22Rv1 (cell line): Measurements from ENCODE around the gene ACOX2.
A peak's percentile ranks its signal among the peaks of the same experiment; 100 is the strongest.
"Not testable (repeated sequence)": the region's sequence is repeated elsewhere in the genome, so short reads cannot be mapped to it uniquely, and the experiment has no call there.

Experiments used
- H3K27ac ChIP-seq: fragments of 450-650 bp; 2 replicates; pipeline ENCODE4 v1.5.1; 2017
- ZFX ChIP-seq: fragments of 450-650 bp; IDR thresholded peaks from 2 replicates; pipeline ENCODE4 v1.6.1; 2017; ENCODE audit warnings: antibody characterized with exemption, borderline replicate concordance
- TF ChIP-seq, protein P1 (sequence below): fragments of 450-650 bp; IDR thresholded peaks from 2 replicates; pipeline ENCODE4 v1.5.1; 2017; ENCODE audit warnings: mild to moderate bottlenecking

Gene ACOX2

DNA sequence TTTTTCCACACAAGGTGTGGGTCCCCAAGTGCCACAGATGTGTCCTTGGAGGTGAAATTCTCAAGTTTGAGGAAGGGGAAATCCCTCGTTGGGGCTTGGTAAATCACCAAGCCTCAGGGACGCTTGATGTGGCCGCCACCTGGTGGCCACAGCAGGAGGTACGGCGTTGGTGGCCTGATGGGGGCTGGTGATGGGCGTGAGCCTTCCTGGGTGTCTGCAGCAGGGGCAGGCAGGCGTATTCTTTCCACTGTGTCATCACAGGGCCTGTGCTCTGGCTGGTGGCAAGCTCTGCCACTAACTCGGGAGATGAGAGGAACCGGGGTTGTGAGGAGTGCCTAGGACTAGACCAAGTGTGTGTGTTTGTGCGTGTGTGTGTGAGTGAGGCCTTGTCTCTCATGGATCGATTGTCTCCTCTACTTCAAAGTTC, 4.2 kb downstream of the ACOX2 start:
- H3K27ac ChIP-seq = no peak overlapping the region
- no peak for TF ChIP-seq ZFX
- TF ChIP-seq, protein P1, sequence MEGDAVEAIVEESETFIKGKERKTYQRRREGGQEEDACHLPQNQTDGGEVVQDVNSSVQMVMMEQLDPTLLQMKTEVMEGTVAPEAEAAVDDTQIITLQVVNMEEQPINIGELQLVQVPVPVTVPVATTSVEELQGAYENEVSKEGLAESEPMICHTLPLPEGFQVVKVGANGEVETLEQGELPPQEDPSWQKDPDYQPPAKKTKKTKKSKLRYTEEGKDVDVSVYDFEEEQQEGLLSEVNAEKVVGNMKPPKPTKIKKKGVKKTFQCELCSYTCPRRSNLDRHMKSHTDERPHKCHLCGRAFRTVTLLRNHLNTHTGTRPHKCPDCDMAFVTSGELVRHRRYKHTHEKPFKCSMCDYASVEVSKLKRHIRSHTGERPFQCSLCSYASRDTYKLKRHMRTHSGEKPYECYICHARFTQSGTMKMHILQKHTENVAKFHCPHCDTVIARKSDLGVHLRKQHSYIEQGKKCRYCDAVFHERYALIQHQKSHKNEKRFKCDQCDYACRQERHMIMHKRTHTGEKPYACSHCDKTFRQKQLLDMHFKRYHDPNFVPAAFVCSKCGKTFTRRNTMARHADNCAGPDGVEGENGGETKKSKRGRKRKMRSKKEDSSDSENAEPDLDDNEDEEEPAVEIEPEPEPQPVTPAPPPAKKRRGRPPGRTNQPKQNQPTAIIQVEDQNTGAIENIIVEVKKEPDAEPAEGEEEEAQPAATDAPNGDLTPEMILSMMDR = peak; percentile 95

DNA sequence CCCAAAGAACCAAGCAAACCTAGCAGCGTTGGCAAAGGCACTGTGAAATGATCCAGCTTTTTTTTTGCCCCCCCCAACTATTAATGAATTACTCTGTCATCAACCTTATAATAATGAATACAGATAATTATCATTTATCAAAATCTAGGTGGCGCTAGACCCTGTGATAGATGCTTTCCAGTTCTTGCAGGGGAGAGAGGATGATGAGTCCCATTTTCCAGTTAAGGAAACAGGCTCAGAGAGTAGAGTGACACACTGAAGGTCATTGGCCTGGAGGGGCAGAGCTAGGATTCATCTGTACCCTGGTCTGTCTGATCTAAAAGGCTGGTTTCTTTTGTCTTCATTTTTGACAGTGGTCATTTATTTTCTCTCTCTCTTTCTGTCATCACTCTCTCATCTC, 5.0 kb downstream of the ACOX2 start:
- TF ChIP-seq, protein P1 = no peak
- no peak for TF ChIP-seq ZFX
- H3K27ac ChIP-seq = no peak overlapping the region

DNA sequence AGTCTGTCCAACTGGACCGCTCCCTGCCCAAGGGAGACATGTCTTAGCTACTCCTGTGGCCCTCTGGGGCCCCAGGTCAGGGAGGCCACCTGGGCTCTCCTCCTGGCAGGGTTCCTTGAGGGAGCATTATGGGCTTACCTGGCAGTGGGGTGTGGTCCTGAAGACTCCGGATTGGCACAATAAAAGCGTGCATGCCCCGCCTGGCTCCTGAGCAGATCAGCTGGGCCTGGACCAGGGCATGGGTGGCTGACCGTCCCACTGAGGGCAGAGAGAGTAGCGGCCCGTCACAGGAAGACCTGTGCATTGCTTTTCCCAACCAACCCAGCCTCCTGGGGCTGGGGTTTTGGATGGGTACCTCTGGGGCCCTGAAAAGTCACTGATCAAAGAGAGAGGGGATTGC, 5.4 kb downstream of the ACOX2 start:
- no peak overlapping the region for H3K27ac ChIP-seq
- TF ChIP-seq ZFX = no peak
- TF ChIP-seq, protein P1 = no peak

DNA sequence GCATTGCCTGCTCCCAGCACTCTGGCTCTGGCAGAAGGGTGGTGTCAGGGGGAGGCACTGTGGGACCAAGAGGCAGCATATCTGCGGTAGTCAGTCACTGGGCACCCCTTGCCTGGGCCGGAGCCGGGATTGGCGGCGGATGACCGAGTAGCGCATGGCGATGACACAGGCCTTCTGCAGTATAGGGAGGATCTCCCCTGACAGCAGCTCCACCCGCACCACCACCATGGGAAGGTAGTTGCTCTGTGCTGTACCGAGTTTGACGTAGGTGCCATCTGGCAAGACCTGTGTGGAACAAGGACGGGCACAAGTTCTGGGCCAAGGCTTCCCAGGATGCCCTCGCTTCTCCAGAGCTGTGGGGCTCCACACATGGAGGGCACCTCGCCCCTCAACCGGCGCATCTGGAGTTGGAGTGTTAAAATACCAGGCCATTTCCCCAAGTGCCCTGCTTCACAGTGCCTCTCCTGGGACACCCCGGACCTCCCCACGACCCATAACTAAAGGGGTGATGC, 6.6 kb downstream of the ACOX2 start:
- no peak overlapping the region for H3K27ac ChIP-seq
- no peak for TF ChIP-seq ZFX
- TF ChIP-seq, protein P1 = no peak

DNA sequence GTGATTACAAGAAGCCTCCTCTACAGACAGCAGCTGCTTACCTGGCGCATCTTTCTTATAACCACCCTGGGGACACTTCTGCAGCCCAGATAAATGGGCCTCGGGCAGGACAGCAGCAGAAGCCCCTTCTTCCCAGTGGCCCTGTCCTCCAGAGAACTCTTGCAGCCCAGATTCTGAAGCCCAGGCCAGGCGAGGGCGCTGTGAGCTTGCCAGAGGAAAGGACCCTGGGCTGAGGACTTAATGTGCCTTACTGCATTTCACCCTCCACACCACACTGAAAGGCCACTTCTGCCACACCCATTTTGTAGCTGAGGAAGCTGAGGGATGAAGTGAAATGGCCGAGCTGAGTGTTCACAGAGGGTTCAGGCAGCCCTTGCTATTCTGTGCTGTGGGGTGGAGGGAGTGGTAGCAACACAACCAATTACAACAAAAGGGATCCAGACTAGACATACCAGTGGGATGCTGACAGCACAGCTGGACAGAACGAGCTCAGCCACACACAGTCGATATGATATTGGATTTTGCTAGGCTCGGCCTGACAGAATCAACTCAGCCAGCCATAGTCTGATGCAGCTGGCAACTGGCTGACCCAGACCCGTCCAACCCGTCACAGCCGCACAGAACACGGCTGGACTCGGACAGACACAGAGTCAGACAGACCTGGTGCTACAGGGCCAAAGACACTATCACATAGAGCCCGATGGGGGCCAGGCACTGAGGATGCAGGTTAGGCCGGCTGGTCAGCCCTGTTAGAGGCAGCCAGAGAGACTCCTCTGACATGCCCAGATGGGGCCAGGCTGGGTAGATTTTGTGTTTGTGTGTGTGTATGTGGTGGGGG, 7.3 kb downstream of the ACOX2 start:
- no peak for TF ChIP-seq ZFX
- TF ChIP-seq, protein P1 = peak; percentile 55
- no peak overlapping the region for H3K27ac ChIP-seq

DNA sequence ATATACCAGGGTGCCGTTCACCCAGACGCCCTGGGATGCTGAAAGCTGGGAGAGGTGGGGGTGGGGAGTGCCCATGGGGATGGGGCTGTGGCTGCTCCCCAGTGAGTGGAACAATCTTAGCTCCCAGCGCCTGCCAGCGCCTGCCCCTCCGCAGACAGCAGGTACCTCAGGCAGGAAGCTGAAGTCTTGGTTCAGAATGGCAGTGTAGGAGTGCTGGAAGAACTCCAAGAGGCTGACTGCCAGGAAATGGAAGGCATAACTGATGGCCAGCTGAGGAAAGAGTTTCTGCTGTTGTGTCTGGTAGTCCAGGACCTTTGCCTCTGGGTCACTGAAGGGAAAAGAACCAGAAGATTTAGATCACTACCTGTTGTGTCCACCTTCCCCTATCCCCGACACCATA, 8.4 kb downstream of the ACOX2 start:
- no peak for TF ChIP-seq ZFX
- TF ChIP-seq, protein P1 = no peak
- H3K27ac ChIP-seq = no peak overlapping the region

DNA sequence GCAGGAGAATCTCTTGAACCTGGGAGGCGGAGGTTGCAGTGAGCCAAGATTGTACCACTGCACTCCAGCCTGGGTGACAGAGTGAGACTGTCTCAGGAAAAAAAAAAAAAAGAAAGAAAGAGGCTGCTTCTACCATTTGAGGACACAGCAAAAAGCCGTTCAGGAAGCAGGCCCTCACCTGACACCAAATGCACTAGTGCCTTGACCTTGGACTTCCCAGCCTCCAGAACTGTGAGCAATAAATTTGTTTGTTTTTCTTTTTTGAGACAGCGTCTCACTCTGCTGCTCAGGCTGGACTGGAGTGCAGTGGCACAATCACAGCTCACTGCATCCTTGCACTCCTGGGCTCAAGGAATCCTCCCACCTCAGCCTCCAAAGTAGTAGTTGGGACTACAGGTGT, 9.6 kb downstream of the ACOX2 start:
- not testable (repeated sequence) for H3K27ac ChIP-seq

DNA sequence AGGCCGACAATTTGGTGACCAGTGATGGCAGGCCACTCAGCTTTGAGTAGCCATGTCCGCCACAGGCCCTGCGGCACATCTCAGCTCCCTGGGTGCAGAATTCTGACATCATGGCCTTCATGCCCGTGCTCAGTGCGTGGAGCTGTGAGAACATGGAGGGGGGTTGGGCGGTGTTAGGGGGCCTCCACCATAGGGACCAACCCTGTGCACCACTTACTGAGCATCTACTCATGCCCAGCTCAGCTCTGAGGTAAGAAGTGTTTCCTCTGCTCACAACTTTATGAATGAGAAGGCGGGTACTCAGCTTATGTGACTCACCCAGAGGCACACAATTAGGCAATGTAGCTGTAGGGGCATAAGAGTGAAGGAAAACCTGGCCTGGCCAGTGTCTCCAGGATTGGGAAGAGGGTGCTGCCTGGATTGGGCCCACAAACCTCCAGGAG, 10.5 kb downstream of the ACOX2 start:
- no peak for TF ChIP-seq ZFX
- TF ChIP-seq, protein P1 = no peak

More for the DNA sequence above, 10.5 kb downstream of the ACOX2 start:
- H3K27ac ChIP-seq = no peak overlapping the region
